DMS 273 (cell line): Measurements from ENCODE around the gene GRAMD1A.
"Not testable (repeated sequence)": the region's sequence is repeated elsewhere in the genome, so short reads cannot be mapped to it uniquely, and the experiment has no call there.

Experiments used
- DNase-seq: peaks from one replicate; lab custom pipeline; 2025; ENCODE audit not compliant: unreplicated experiment; lab: John Stamatoyannopoulos, UW

GRAMD1A gene

DNA sequence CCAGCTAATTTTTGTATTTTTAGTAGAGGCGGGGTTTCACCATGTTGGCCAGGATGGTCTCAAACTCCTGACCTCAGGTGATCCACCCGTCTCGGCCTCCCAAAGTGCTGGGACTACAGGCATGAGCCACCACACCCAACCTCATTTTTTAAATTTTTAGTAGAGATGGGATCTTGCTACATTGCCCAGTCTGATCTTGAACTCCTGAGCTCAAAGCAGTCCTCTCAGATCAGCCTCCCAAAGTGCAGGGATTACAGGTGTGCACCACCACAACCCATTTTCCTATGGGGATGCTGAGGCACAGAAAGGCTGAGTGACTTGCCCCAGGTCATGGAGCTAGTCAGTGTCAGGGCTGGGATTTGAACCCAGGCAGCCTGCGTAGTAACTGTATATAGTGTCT is 51.1 kb downstream of the GRAMD1A start:
- DNase-seq = not testable (repeated sequence)

DNA sequence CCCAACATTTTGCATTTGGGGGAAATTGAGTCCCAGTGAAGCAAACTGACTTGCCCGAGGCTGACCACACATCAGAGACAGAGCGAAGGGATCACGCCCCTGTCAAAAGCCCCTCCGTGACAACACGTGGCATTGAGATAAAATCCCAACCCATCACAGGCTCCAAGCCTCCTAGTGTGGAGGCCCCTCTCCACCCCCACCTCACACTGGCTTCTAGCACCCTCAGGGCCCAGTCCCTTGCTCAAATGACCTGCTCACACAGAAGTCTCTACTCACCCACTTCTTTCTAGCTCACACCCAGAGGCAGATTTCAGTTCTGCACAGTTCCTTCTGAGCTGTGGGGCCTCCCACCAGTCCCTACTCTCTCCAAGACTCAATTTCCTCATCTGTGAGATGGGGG is 51.7 kb downstream of the GRAMD1A start:
- DNase-seq = no peak

DNA sequence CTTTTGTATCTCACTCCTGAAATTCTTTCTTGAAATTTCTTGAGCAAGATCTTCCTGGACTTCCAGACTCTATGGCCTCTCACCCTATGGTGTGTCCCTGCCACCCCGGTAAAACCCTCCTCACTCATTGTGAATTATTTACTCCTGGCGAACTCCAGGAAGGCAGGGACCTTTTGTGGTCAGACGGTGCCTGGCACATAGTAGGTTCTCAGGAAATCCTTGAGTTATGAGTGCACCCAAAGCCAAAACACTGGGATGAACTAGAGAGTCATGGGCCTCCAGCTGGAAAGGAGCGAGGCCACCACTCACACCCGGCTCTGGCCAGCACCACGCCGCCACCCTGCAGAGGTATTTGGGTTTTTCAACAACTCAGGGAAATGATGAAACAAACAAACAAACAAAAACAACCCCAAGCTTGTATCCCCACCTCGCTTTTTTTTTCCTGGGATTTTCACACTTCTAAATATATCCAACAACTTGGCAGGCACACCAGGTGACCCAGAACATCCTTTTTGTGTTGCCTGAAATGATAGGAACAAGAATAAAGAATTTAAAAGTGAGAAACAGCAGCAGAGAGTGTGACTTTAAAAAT is 52.6 kb downstream of the GRAMD1A start:
- DNase-seq = no peak

DNA sequence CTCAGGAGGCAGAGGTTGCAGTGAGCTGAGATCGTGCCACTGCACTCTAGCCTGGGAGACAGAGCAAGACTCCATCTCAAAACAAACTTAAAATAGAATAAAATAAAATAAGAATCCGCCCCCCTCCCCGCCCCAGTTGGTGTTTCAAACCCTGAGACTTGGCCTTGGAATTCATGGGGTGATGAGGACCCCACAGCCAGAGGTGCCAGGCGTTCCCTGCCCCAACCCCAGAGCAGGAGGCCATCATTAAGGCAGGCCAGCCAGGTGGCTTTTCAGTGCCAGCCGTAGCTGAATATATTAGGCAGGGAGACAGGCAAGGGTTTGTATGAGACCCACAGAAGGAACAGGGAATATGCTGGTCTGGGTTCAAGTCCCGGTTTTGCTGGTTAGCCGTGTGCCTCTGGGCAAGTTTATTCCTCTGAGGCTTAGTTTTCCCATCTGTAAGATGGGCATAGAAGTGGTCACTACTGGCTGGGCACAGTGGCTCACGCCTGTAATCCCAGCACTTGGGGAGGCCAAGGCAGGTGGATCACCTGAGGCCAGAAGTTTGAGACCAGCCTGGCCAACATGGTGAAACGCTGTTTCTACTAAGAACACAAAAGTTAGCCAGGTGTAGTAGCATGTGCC is 53.7 kb downstream of the GRAMD1A start:
- no peak for DNase-seq

DNA sequence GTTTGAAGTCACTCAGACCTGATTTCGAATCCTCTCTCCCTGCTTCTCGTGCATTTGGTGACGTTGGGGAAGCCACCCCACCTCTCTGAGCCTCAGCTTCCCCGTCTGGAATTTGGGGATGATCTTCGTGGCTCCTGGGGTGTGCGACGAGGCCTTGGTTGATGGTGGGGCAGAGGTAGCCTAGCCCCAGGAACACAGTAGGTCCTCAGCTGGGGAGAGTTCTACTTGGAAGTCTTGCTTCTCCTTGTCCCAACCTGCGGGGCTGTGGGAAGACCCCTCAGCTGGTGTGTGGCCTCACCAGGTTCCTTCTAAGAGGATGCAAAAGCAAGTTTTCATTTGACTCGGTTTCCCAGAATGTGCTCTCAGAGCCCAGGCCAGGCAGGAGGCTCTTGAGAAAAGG is 54.5 kb downstream of the GRAMD1A start:
- no peak for DNase-seq

DNA sequence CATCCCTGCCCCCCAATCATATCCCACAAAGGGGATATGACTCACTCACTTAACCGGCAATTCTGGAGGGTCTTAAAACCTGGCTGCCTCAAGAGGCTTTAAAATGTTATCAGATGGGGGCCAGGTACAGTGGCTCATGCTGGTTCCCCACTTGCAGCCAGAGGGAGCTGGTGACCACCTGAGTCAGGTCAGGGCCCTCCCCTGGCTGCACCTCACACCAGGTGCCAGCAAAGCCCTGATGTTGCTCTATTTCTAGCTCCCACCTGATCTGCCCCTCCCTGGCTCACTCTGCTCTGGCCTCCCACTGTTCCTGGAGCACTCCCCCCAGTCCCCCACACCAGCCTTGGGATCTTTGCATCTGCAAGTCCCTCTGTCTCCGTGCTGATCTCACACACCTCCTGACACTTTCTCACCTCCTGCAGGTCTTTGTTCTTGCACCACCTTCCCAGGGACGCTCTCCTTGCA is 55.6 kb downstream of the GRAMD1A start:
- peak; percentile 52 for DNase-seq

DNA sequence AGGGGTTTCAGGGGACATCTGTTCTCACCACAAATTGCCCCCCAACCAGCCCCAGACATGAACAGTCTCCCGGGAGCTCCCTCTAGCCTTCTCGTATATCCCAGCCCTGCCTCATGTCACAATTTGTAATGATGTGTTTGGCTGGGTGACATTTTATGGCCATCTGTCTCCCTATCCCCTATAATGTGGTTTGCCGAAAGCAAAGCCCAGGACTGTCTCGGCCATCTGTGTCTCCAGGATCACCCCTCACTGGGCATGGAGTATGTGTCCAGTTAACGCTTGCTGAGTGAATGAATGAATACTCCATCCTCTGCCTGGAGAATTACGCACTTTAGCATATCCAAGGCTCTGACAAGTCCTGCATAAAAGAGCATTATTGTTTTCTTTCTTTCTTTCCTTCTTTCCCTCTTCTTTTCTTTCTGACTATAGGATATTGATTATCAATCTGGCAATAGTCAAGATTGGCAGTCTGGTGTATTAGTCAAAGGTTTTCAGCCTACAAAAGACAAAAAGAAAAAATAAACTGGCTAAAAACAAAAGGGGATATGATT is 56.5 kb downstream of the GRAMD1A start:
- peak; percentile 81 for DNase-seq

DNA sequence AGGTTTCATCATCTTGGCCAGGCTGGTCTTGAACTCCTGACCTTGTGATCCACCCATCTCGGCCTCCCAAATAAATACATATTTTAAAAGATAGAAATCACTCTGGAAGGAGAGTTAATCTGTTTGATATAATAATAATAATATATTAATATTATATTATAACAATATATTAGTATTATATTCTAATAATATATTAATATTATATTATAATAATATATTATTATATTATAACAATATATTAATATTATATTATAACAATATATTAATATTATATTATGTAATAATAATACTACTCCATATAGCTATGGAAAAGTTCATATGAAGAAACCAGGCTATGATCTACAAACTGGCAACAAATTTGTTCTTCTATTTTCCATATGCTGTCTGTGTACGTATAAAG is 58.2 kb downstream of the GRAMD1A start:
- no peak for DNase-seq

DNA sequence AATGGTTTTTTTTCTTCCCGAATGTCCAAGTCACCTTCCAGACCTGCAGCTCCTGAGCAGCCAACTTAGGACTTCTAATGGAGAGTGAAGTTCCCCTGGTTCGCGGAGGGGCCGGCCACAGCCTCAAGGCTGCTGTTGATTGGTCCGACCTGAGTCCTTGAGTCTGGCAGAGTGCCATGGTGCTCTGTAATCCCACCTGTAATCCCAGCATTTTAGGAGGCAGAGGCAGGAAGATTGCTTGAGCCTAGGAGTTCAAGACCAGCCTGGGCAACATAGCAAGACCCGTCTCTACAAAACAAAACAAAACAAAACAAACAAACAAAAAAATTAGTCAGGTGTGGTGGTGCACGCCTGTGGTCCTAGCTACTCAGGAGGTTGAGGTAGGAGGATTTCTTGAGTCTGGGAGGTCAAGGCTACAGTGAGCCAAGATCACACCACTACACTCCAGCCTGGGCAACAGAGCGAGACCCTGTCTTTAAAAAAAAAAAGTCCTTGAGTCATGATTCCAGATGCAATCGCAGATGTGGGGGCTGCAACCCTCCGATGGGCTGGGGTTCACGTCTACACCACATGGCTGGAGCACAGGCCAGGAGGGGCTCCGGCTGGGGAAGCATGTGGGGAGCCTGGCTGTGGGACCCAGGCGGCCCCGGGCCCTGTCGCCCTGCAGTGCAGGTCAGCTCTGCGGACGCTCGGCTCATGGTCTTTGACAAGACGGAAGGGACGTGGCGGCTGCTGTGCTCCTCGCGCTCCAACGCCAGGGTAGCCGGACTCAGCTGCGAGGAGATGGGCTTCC is 59.1 kb downstream of the GRAMD1A start:
- no peak for DNase-seq

DNA sequence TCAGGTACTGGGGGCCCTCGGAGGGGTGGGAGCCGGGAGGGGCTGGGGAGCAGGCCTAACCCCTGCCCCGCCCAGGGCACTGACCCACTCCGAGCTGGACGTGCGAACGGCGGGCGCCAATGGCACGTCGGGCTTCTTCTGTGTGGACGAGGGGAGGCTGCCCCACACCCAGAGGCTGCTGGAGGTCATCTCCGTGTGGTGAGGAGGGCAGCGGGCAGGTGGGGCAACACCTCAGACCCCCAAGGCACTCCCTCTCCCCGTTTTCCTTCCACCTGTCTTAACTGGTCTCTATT is 59.6 kb downstream of the GRAMD1A start:
- DNase-seq = no peak

DNA sequence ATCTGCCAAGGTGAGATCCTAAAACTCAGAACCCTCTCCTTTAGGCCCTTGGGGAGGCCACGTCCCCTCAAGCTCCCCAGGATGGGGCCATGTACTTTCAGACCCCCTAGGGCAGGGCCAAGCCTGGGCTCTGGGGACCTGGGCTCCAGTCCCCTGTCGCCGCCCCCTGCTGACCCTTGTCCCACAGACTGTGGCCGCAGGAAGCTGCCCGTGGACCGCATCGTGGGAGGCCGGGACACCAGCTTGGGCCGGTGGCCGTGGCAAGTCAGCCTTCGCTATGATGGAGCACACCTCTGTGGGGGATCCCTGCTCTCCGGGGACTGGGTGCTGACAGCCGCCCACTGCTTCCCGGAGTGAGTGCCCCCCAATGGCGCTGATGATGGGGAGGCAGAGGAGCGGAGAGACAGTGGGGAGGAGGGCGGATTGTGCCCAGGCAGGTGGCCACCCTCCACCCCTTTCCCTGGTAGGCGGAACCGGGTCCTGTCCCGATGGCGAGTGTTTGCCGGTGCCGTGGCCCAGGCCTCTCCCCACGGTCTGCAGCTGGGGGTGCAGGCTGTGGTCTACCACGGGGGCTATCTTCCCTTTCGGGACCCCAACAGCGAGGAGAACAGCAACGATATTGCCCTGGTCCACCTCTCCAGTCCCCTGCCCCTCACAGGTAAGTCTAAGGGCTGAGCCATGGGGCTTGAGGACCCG is 60.2 kb downstream of the GRAMD1A start:
- no peak for DNase-seq

DNA sequence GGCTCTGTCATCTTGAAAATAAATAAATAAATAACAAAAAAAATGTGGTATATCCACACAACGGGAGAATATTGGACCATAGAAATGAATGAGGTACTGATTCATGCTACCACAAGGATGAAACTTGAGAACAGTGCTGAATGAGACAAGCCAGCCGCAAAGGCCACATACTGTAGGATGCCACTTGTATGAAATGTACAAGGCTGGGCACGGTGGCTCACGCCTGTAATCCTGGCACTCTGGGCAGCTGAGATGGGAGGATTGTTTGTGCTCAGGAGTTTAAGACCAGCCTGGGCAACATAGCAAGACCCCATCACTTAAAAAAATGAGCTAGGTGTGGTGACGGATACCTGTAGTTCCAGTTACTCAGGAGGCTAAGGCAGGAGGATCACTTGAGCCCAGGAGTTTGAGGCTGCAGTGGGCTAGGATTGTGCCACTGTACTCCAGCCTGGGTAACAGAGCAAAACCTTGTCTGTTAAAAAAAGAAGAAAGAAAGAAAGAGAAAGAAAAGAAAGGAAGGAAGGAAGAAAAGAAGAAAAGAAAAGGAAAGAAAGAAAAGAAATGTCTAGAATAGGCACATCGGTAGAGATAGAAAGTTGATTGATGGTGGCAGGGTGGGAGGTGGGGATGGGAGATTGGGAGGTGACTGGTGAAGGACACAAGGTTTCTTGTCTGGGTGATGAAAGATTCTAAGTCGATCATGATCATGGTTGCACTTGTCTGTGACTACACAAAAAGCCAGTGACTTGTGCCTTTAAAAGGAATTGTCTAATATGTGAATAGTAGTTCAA is 61.7 kb downstream of the GRAMD1A start:
- DNase-seq = no peak

DNA sequence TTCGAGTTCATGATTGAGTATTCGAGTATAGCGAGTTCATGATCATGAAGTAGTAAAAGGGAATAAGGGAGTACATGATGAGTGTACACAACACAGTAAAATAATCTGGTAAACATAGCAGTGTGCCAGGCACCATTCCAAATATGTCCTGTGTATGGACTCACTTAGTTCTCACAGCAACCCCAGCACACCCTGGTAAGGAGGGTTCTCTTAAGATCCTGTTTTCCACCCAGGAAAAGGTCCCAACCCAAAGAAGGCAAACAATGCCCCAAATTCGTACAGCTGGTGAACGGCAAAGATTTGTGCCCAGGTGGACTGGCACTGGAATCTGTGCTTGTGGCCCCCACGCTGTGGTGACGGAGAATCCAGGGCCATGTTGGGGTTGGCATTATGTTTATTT is 62.8 kb downstream of the GRAMD1A start:
- DNase-seq = no peak

DNA sequence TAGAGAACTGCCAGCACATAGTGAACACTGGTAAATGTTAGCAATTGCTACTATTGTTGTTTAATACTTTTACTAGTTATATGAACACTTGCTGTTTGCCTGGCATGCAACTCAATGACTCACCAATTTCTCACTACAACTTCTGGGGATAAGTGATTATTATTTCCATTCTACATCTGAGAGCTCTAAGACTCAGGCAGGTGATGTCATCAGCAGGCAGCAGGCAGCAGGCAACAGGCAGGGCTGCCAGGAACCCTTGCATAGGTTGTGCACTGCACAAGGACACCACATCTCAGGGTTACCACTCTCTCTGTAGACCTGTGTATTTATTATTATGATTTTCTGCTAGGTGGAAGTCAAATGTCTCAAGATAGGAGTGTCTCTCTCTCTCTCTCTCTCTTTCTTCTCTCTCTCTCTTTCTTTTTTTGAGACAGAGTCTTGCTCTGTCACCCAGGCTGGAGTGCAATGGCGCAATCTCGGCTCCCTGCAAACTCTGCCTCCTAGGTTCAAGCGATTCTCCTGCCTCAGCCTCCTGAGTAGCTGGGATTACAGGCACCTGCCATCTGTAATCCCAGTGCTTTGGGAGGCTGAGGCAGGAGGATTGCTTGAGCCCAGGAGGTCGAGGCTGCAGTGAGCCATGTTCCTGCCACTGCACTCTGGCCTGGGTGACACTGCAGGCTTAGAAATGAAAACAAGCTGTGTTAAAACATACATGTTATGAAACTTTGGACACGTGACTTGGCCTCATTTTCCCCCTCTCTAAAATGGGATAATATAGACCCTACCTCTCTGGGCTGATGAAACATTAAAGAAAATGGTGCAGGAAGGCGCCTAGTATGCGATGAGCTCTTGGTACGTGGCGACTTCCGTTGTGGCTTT is 64.1 kb downstream of the GRAMD1A start:
- DNase-seq = peak; percentile 38

DNA sequence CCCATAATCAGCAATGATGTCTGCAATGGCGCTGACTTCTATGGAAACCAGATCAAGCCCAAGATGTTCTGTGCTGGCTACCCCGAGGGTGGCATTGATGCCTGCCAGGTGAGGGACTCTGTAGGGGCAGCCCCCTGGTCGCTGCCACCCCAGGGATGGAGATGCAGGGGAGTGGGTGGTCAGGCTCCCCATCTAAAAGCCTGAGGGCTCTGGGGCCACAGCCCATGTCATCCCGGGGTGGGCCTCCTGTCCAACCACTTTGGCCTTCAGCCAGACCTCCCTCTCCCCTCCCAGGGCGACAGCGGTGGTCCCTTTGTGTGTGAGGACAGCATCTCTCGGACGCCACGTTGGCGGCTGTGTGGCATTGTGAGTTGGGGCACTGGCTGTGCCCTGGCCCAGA is 65.5 kb downstream of the GRAMD1A start:
- no peak for DNase-seq

DNA sequence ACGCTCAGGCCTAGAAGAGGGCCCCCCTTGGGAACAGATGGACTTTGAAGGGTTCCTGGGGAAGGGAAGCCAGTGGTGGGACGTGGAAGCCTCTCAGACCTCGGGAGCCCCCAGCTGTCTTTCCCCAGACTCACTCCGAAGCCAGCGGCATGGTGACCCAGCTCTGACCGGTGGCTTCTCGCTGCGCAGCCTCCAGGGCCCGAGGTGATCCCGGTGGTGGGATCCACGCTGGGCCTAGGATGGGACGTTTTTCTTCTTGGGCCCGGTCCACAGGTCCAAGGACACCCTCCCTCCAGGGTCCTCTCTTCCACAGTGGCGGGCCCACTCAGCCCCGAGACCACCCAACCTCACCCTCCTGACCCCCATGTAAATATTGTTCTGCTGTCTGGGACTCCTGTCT is 66.0 kb downstream of the GRAMD1A start:
- DNase-seq = no peak

DNA sequence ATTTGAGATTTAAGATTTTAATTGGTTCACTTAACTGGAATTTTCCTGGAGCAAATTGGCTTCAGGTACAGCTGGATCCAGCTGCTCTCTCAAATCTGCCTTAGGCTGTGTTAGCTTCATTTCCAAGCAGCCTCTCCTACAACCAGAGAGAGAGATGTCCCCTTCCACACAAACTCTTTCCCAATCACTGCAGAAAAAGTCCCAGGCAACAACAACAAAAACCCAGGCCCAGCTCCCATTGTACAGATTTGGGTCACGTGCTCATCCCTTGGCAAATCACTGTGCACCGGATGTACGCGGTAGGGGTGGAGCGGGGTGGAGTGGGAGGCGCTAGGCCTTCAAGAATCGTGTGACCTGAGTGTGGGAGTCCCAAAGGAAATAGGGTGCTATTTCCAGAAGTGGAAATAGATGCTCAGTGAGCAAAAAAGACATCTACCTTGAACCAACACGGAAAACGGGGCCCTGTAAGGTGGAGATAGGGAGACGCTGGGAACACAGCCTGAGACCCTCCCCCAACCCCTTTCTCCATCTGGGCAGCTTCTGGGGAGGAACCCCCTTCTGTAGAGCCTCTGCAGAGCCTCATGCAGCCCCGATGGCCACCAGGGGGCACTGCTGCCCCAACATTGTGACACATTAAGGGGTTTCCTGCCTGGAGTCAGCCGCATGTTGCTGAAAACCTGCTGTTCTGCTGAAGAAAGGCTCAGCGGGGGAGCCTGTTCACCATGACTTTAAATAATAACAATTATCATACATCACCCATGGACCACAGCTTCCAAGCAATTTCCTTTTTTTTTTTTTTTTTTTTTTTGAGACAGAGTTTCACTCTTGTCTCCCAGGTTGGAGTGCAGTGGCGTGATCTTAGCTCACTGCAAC is 66.8 kb downstream of the GRAMD1A start:
- peak; percentile 96 for DNase-seq

DNA sequence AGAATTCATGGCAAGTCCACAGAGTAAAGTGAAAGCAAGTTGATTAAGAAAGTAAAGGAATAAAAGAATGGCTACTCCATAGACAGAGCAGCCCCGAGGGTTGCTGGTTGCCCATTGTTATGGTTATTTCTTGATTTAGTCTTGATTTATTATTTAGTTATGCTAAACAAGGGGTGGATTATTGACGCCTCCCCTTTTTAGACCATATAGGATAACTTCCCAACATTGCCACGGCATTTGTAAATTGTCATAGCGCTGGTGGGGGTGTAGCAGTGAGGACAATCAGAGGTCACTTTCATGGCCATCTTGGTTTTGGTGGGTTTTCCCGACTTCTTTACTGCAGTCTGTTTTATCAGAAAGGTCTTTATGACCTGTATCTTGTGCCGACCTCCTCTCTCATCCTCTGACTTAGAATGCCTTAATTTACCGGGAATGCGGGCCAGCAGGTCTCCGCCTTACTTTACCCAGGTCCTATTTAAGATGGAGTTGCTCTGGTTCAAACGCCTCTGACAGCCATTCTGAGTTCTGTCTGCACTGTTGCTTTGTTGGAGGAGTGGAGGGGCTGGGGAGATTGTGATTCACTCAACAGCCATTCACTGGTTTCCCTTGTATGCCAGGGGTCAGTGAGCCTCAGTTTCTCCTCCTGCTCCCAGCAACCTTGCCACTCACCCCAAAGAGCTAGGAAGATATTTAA is 69.0 kb downstream of the GRAMD1A start:
- no peak for DNase-seq
